Neural cell (in vitro differentiated cells): ENCODE results near the gene PIK3AP1. TPM values are rescaled to one million over a fixed set of nuclear protein-coding genes. Genes with fewer than 3 reads are reported as not detected.
"Not testable (repeated sequence)": the region's sequence is repeated elsewhere in the genome, so short reads cannot be mapped to it uniquely, and the experiment has no call there.

Source experiments
- H2AFZ ChIP-seq: fragments of 200-600, 300-800 bp; sonication (generic), shearing (Covaris generic); 2 replicates; pipeline ENCODE4 v1.6.0; 2014; ENCODE audit warnings: low read depth, mild to moderate bottlenecking, antibody characterized with exemption, low read length, moderate library complexity
- H3F3A ChIP-seq: fragments of 200-600 bp; shearing (Covaris generic); 2 replicates; pipeline ENCODE4 v1.6.1; 2016; ENCODE audit warnings: mild to moderate bottlenecking, moderate library complexity, mixed read lengths, antibody characterized with exemption, low read length; ENCODE audit not compliant: insufficient read depth, poor library complexity, severe bottlenecking
- H3K27ac ChIP-seq: fragments of 200-600, 300-800 bp; sonication (generic), shearing (Covaris generic); 2 replicates; pipeline ENCODE4 v1.5.1; 2014; ENCODE audit warnings: mild to moderate bottlenecking, low read length, moderate library complexity
- H3K27me3 ChIP-seq: fragments of 300-800, 200-600 bp; sonication (generic), shearing (Covaris generic); 2 replicates; pipeline ENCODE4 v1.6.0; 2014; ENCODE audit warnings: mild to moderate bottlenecking, low read depth, low read length, moderate library complexity; ENCODE audit not compliant: insufficient read depth
- H3K36me3 ChIP-seq: fragments of 300-800, 200-600 bp; sonication (generic), shearing (Covaris generic); 2 replicates; pipeline ENCODE4 v1.5.1; 2014; ENCODE audit warnings: mild to moderate bottlenecking, antibody characterized with exemption, low read length, moderate library complexity; ENCODE audit not compliant: insufficient read depth
- H3K4me2 ChIP-seq: fragments of 300-800, 200-600 bp; sonication (generic), shearing (Covaris generic); 2 replicates; pipeline ENCODE4 v1.6.0; 2014; ENCODE audit warnings: mild to moderate bottlenecking, low read length
- H3K4me3 ChIP-seq: fragments of 300-800, 200-600 bp; sonication (generic), shearing (Covaris generic); 2 replicates; pipeline ENCODE4 v1.5.1; 2014; ENCODE audit warnings: mild to moderate bottlenecking, low read length, moderate library complexity
- H3K79me2 ChIP-seq: fragments of 200-600 bp; shearing (Covaris generic); replicated peaks from 2 replicates; pipeline ENCODE4 v1.6.0; 2014; ENCODE audit warnings: mild to moderate bottlenecking, low read length, moderate library complexity; ENCODE audit not compliant: insufficient read depth
- H3K9ac ChIP-seq: fragments of 300-800, 200-600 bp; sonication (generic), shearing (Covaris generic); 2 replicates; pipeline ENCODE4 v1.6.1; 2016; ENCODE audit warnings: mild to moderate bottlenecking, low read length, mixed read lengths
- H3K9me2 ChIP-seq: fragments of 200-600 bp; shearing (Covaris generic); 2 replicates; pipeline ENCODE4 v1.6.1; 2016; ENCODE audit warnings: mild to moderate bottlenecking, low read length, mixed read lengths; ENCODE audit not compliant: insufficient read depth
- H3K9me3 ChIP-seq: fragments of 200-600, 300-800 bp; sonication (generic), shearing (Covaris generic); 2 replicates; pipeline ENCODE4 v1.6.1; 2016; ENCODE audit warnings: mild to moderate bottlenecking, mixed run types, low read length, moderate library complexity, mixed read lengths
- H4K20me1 ChIP-seq: fragments of 200-600 bp; shearing (Covaris generic); 2 replicates; pipeline ENCODE4 v1.6.1; 2016; ENCODE audit warnings: mild to moderate bottlenecking, mixed run types; ENCODE audit not compliant: insufficient read depth
- EP300 ChIP-seq: fragments of 450-650 bp; conservative IDR thresholded peaks from 2 replicates; pipeline ENCODE4 v1.6.1; 2014; ENCODE audit warnings: antibody characterized with exemption, mild to moderate bottlenecking, moderate library complexity; ENCODE audit not compliant: poor library complexity, severe bottlenecking
- EZH2 ChIP-seq: fragments of 200-600, 300-800 bp; shearing (Covaris generic), sonication (generic); IDR thresholded peaks from 2 replicates; pipeline ENCODE4 v1.6.1; 2014; ENCODE audit warnings: antibody characterized with exemption, low read length, borderline replicate concordance, mild to moderate bottlenecking; ENCODE audit not compliant: insufficient read depth, poor library complexity, severe bottlenecking
- MXI1 ChIP-seq: fragments of 450-650 bp; conservative IDR thresholded peaks from 2 replicates; pipeline ENCODE4 v1.6.1; 2014; ENCODE audit warnings: antibody characterized with exemption, mild to moderate bottlenecking; ENCODE audit not compliant: poor library complexity, severe bottlenecking
- POLR2AphosphoS5 ChIP-seq: IDR thresholded peaks from 2 replicates; pipeline ENCODE4 v1.6.1; 2012
- RAD21 ChIP-seq: fragments of 450-650 bp; conservative IDR thresholded peaks from 2 replicates; pipeline ENCODE4 v1.6.1; 2014; ENCODE audit warnings: antibody characterized with exemption, mild to moderate bottlenecking, moderate library complexity
- SMC3 ChIP-seq: fragments of 450-650 bp; conservative IDR thresholded peaks from 2 replicates; pipeline ENCODE4 v1.6.1; 2014; ENCODE audit warnings: antibody characterized with exemption, mild to moderate bottlenecking, moderate library complexity; ENCODE audit not compliant: poor library complexity
- TAF1 ChIP-seq: IDR thresholded peaks from 2 replicates; pipeline ENCODE4 v1.6.1; 2012; ENCODE audit warnings: low read depth
- polyA plus RNA-seq: library from polyadenylated mRNA; depleted of rRNA; stranded (reverse); fragments of >200 nt; gene quantifications from 2 replicates; pipeline ENCODE4 v1.2.3, GENCODE V29; 2014
- TF ChIP-seq, protein P1 (sequence below): fragments of 450-650 bp; IDR thresholded peaks from 2 replicates; pipeline ENCODE4 v1.5.1; 2014; ENCODE audit warnings: antibody characterized with exemption, mild to moderate bottlenecking, moderate library complexity; ENCODE audit not compliant: poor library complexity, severe bottlenecking
- TF ChIP-seq, protein P2 (sequence below): IDR thresholded peaks from 2 replicates; pipeline ENCODE4 v1.6.1; 2012; ENCODE audit warnings: borderline replicate concordance

PIK3AP1 gene
- polyA plus RNA-seq, 1 donor from 2014 or later: 0.05 TPM

DNA sequence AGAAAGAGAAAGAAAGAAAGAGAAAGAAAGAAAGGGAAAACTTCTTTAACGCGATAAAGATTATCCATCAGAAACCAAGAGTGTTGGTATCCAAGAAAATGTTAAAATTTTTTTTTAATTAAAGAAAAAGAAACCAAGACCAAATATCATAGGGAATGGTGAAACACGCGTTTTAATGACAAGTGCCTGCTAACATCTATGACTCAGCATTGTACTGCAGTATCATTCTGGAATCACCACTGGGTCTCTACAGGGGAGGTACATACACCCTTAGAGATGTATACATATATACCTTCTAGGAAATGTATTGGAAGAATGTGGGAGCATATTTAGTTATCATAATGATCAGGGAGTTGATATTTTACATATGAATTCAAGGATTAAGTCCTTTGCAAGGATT is 32.1 kb upstream of the PIK3AP1 start:
- Histone ChIP-seq H3K27me3 (no peaks in the 10 kb centered on the region), H3K27ac (no peak overlapping the region), H3K4me3 (no peak overlapping the region), H4K20me1 (no peaks in the 10 kb centered on the region), H3K4me2 (no peak overlapping the region), H2AFZ (no peak overlapping the region), H3K36me3 (no peaks in the 10 kb centered on the region), H3K79me2 (no peaks in the 10 kb centered on the region), H3F3A (no peaks in the 10 kb centered on the region), H3K9me3 (no peaks in the 10 kb centered on the region), H3K9ac (no peak overlapping the region), H3K9me2 (no peaks in the 10 kb centered on the region)
- TF ChIP-seq, protein P1, sequence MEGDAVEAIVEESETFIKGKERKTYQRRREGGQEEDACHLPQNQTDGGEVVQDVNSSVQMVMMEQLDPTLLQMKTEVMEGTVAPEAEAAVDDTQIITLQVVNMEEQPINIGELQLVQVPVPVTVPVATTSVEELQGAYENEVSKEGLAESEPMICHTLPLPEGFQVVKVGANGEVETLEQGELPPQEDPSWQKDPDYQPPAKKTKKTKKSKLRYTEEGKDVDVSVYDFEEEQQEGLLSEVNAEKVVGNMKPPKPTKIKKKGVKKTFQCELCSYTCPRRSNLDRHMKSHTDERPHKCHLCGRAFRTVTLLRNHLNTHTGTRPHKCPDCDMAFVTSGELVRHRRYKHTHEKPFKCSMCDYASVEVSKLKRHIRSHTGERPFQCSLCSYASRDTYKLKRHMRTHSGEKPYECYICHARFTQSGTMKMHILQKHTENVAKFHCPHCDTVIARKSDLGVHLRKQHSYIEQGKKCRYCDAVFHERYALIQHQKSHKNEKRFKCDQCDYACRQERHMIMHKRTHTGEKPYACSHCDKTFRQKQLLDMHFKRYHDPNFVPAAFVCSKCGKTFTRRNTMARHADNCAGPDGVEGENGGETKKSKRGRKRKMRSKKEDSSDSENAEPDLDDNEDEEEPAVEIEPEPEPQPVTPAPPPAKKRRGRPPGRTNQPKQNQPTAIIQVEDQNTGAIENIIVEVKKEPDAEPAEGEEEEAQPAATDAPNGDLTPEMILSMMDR: no peak
- TF ChIP-seq MXI1 (no peak), POLR2AphosphoS5 (no peak), SMC3 (no peak), EZH2 (no peak), EP300 (no peak), TAF1 (no peak), RAD21 (no peak)
- TF ChIP-seq, protein P2, sequence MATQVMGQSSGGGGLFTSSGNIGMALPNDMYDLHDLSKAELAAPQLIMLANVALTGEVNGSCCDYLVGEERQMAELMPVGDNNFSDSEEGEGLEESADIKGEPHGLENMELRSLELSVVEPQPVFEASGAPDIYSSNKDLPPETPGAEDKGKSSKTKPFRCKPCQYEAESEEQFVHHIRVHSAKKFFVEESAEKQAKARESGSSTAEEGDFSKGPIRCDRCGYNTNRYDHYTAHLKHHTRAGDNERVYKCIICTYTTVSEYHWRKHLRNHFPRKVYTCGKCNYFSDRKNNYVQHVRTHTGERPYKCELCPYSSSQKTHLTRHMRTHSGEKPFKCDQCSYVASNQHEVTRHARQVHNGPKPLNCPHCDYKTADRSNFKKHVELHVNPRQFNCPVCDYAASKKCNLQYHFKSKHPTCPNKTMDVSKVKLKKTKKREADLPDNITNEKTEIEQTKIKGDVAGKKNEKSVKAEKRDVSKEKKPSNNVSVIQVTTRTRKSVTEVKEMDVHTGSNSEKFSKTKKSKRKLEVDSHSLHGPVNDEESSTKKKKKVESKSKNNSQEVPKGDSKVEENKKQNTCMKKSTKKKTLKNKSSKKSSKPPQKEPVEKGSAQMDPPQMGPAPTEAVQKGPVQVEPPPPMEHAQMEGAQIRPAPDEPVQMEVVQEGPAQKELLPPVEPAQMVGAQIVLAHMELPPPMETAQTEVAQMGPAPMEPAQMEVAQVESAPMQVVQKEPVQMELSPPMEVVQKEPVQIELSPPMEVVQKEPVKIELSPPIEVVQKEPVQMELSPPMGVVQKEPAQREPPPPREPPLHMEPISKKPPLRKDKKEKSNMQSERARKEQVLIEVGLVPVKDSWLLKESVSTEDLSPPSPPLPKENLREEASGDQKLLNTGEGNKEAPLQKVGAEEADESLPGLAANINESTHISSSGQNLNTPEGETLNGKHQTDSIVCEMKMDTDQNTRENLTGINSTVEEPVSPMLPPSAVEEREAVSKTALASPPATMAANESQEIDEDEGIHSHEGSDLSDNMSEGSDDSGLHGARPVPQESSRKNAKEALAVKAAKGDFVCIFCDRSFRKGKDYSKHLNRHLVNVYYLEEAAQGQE: no peak

DNA sequence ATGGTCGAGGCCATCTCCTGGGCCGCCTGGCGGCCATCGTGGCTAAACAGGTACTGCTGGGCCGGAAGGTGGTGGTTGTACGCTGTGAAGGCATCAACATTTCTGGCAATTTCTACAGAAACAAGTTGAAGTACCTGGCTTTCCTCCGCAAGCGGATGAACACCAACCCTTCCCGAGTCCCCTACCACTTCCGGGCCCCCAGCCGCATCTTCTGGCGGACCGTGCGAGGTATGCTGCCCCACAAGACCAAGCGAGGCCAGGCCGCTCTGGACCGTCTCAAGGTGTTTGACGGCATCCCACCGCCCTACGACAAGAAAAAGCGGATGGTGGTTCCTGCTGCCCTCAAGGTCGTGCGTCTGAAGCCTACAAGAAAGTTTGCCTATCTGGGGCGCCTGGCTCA is 30.0 kb upstream of the PIK3AP1 start:
- H3K4me3 ChIP-seq, H3K9me3 ChIP-seq, H3K27ac ChIP-seq, H3K79me2 ChIP-seq, H3K9ac ChIP-seq, H3K9me2 ChIP-seq, H3K36me3 ChIP-seq, H2AFZ ChIP-seq, H3K4me2 ChIP-seq, H3F3A ChIP-seq, H4K20me1 ChIP-seq, H3K27me3 ChIP-seq: not testable (repeated sequence)
